ENCODE measurements around the gene DCP2.

DNA sequence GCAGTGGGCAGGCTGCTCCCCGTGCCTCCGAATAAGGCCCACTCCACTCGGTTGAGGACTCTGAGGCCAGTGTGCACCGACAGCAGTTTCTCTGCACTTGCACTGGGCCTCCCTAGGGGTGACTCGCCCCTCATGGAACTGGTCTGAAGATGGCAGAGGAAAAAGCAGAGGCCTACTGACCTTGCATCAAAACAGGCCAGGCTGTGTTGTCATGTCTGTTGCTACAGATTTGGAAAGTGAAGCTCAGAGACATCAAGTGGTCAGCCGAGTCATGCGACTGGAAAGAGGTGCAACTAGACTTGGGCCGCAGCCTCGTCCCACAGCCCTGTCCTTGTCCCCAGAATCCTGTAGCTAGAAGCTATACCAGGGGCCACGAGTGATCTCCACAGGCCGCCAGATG is 78.3 kb downstream of the DCP2 start:
- TF ChIP-seq, protein P1, sequence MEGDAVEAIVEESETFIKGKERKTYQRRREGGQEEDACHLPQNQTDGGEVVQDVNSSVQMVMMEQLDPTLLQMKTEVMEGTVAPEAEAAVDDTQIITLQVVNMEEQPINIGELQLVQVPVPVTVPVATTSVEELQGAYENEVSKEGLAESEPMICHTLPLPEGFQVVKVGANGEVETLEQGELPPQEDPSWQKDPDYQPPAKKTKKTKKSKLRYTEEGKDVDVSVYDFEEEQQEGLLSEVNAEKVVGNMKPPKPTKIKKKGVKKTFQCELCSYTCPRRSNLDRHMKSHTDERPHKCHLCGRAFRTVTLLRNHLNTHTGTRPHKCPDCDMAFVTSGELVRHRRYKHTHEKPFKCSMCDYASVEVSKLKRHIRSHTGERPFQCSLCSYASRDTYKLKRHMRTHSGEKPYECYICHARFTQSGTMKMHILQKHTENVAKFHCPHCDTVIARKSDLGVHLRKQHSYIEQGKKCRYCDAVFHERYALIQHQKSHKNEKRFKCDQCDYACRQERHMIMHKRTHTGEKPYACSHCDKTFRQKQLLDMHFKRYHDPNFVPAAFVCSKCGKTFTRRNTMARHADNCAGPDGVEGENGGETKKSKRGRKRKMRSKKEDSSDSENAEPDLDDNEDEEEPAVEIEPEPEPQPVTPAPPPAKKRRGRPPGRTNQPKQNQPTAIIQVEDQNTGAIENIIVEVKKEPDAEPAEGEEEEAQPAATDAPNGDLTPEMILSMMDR (IDR thresholded peaks at IDR 0.05; ENCODE audit: low read depth, low read length) = no peak
- TF ChIP-seq, protein P2, sequence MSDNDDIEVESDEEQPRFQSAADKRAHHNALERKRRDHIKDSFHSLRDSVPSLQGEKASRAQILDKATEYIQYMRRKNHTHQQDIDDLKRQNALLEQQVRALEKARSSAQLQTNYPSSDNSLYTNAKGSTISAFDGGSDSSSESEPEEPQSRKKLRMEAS (IDR thresholded peaks at IDR 0.05; ENCODE audit: low read depth, low read length) = no peak
